MM.1S (cell line): Measurements from ENCODE around the gene SH3GL3.

Source experiments
- DNase-seq: peaks from one replicate; pipeline ENCODE4 v3.0.0-alpha.2; 2015
- H2AFZ ChIP-seq: fragments of 300-600 bp; sonication (generic); 2 replicates; pipeline ENCODE4 v1.6.0; 2016; ENCODE audit warnings: antibody characterized with exemption, low read length
- H3F3A ChIP-seq: fragments of 300-600 bp; sonication (generic); 2 replicates; pipeline ENCODE4 v1.6.1; 2016; ENCODE audit warnings: mild to moderate bottlenecking, antibody characterized with exemption, low read length, moderate library complexity, mixed read lengths; ENCODE audit not compliant: insufficient read depth
- H3K27ac ChIP-seq: fragments of 300-600 bp; sonication (generic); 2 replicates; pipeline ENCODE4 v1.5.1; 2016; ENCODE audit warnings: mild to moderate bottlenecking, low read length
- H3K27me3 ChIP-seq: fragments of 300-600 bp; sonication (generic); replicated peaks from 2 replicates; pipeline ENCODE4 v1.6.0; 2016; ENCODE audit warnings: low read length; ENCODE audit not compliant: insufficient read depth
- H3K36me3 ChIP-seq: fragments of 300-600 bp; sonication (generic); replicated peaks from 2 replicates; pipeline ENCODE4 v1.6.1; 2016; ENCODE audit warnings: mild to moderate bottlenecking, low read length, mixed read lengths; ENCODE audit not compliant: insufficient read depth
- H3K4me1 ChIP-seq: fragments of 300-600 bp; sonication (generic); 2 replicates; pipeline ENCODE4 v1.6.1; 2016; ENCODE audit warnings: low read length, mixed read lengths
- H3K4me2 ChIP-seq: fragments of 300-600 bp; sonication (generic); 2 replicates; pipeline ENCODE4 v1.6.0; 2016; ENCODE audit warnings: low read depth, low read length
- H3K4me3 ChIP-seq: fragments of 300-600 bp; sonication (generic); 2 replicates; pipeline ENCODE4 v1.5.1; 2016; ENCODE audit warnings: low read length, mixed read lengths
- H3K79me2 ChIP-seq: fragments of 300-600 bp; sonication (generic); 2 replicates; pipeline ENCODE4 v1.6.1; 2016; ENCODE audit warnings: mixed run types, low read length, mixed read lengths
- H3K9ac ChIP-seq: fragments of 300-600 bp; sonication (generic); 2 replicates; pipeline ENCODE4 v1.6.1; 2016; ENCODE audit warnings: low read length, mixed read lengths
- H3K9me2 ChIP-seq: fragments of 300-600 bp; sonication (generic); replicated peaks from 2 replicates; pipeline ENCODE4 v1.6.1; 2016; ENCODE audit warnings: mild to moderate bottlenecking, low read length, mixed read lengths; ENCODE audit not compliant: insufficient read depth
- H3K9me3 ChIP-seq: fragments of 300-600 bp; sonication (generic); replicated peaks from 2 replicates; pipeline ENCODE4 v1.6.1; 2016; ENCODE audit warnings: mild to moderate bottlenecking, low read length, mixed read lengths; ENCODE audit not compliant: insufficient read depth
- H4K20me1 ChIP-seq: fragments of 300-600 bp; sonication (generic); 2 replicates; pipeline ENCODE4 v1.6.1; 2016; ENCODE audit warnings: mild to moderate bottlenecking, low read length, moderate library complexity, mixed read lengths; ENCODE audit not compliant: insufficient read depth
- CTCF ChIP-seq: fragments of 300-600 bp; sonication (generic); IDR thresholded peaks from 2 replicates; pipeline ENCODE4 v1.5.1; 2016; ENCODE audit warnings: antibody characterized with exemption, low read length, mixed read lengths
- EZH2 ChIP-seq: fragments of 300-600 bp; sonication (generic); optimal IDR thresholded peaks from 2 replicates; pipeline ENCODE3; 2017; ENCODE audit warnings: low read depth, mild to moderate bottlenecking, antibody characterized with exemption, low read length, mixed read lengths
- EZH2phosphoT487 ChIP-seq: fragments of 300-600 bp; sonication (generic); IDR thresholded peaks from 2 replicates; pipeline ENCODE4 v1.6.1; 2018; ENCODE audit warnings: antibody characterized with exemption, low read length

Gene SH3GL3

GRCh38 chr15:83612226-83612625 is 165.1 kb downstream of the SH3GL3 start:
- no peaks in the 10 kb centered on the region for H3K79me2 ChIP-seq
- TF ChIP-seq CTCF (no peak), EZH2 (no peak), EZH2phosphoT487 (no peak)
- no peaks in the 10 kb centered on the region for H3F3A ChIP-seq
- no peak overlapping the region for H3K4me2 ChIP-seq
- no peak for DNase-seq
- no peak overlapping the region for H2AFZ ChIP-seq
- H3K27me3 ChIP-seq = no peaks in the 10 kb centered on the region
- no peaks in the 10 kb centered on the region for H3K4me1 ChIP-seq
- no peak overlapping the region for H3K9ac ChIP-seq
- no peaks in the 10 kb centered on the region for H4K20me1 ChIP-seq
- H3K27ac ChIP-seq = no peak overlapping the region
- H3K9me3 ChIP-seq = no peaks in the 10 kb centered on the region
- no peaks in the 10 kb centered on the region for H3K36me3 ChIP-seq
- H3K9me2 ChIP-seq = no peaks in the 10 kb centered on the region
- H3K4me3 ChIP-seq = no peak overlapping the region

GRCh38 chr15:83612898-83613635 is 165.9 kb downstream of the SH3GL3 start:
- no peaks in the 10 kb centered on the region for H4K20me1 ChIP-seq
- H3K79me2 ChIP-seq = no peaks in the 10 kb centered on the region
- H3K4me3 ChIP-seq = no peak overlapping the region
- H3K27me3 ChIP-seq = no peaks in the 10 kb centered on the region
- H2AFZ ChIP-seq = no peak overlapping the region
- H3K27ac ChIP-seq = no peak overlapping the region
- H3K9ac ChIP-seq = no peak overlapping the region
- H3K4me2 ChIP-seq = no peak overlapping the region
- no peak for DNase-seq
- TF ChIP-seq EZH2 = no peak
- no peak for TF ChIP-seq CTCF
- no peak for TF ChIP-seq EZH2phosphoT487
- H3K9me2 ChIP-seq = no peaks in the 10 kb centered on the region
- no peaks in the 10 kb centered on the region for H3K36me3 ChIP-seq
- H3F3A ChIP-seq = no peaks in the 10 kb centered on the region
- no peaks in the 10 kb centered on the region for H3K9me3 ChIP-seq
- no peaks in the 10 kb centered on the region for H3K4me1 ChIP-seq

GRCh38 chr15:83613714-83614113 is 166.6 kb downstream of the SH3GL3 start:
- H3K27ac ChIP-seq = no peak overlapping the region
- H3K79me2 ChIP-seq = no peaks in the 10 kb centered on the region
- H3K9ac ChIP-seq = no peak overlapping the region
- no peak overlapping the region for H2AFZ ChIP-seq
- H3K4me1 ChIP-seq = no peaks in the 10 kb centered on the region
- H3F3A ChIP-seq = no peaks in the 10 kb centered on the region
- H3K4me3 ChIP-seq = no peak overlapping the region
- TF ChIP-seq CTCF (no peak), EZH2phosphoT487 (no peak), EZH2 (no peak)
- no peaks in the 10 kb centered on the region for H3K27me3 ChIP-seq
- no peak for DNase-seq
- H3K4me2 ChIP-seq = no peak overlapping the region
- H3K36me3 ChIP-seq = no peaks in the 10 kb centered on the region
- no peaks in the 10 kb centered on the region for H3K9me2 ChIP-seq
- H3K9me3 ChIP-seq = no peaks in the 10 kb centered on the region
- H4K20me1 ChIP-seq = no peaks in the 10 kb centered on the region
